Dedifferentiated amniotic fluid mesenchymal stem cell (primary cell): ENCODE results near the gene HCN3.
"Not testable (repeated sequence)": the region's sequence is repeated elsewhere in the genome, so short reads cannot be mapped to it uniquely, and the experiment has no call there.

Experiments used
- DNase-seq: peaks from one replicate; pipeline ENCODE4 v3.0.0-alpha.2; 2016; ENCODE audit errors: extremely low spot score

The HCN3 gene

GRCh38 chr1:155284476-155284875 lies 7.2 kb downstream of the HCN3 start:
- DNase-seq: no peak

GRCh38 chr1:155285063-155285462 lies 7.8 kb downstream of the HCN3 start:
- DNase-seq: no peak

GRCh38 chr1:155285631-155286044 lies 8.4 kb downstream of the HCN3 start:
- no peak for DNase-seq

DNA sequence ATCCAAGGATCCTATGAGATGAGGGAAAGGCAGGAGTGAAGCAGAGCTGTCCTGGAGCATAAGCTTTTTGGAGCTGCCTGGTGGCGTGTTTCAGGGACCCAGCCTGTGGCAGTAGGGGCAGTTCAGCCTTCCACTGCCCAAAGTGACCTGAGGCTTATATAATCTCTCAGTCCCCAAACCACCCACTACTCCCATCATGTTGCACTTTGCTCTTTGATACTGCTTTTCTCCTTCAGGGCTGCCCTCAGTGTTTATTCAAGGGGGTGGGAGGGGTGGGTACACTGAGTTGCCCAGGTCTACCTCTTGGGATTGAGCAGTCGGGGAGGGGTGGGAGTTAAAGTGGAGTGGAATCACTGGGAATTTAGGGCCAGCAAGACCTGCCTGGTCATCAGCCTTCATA lies 9.3 kb downstream of the HCN3 start:
- no peak for DNase-seq

DNA sequence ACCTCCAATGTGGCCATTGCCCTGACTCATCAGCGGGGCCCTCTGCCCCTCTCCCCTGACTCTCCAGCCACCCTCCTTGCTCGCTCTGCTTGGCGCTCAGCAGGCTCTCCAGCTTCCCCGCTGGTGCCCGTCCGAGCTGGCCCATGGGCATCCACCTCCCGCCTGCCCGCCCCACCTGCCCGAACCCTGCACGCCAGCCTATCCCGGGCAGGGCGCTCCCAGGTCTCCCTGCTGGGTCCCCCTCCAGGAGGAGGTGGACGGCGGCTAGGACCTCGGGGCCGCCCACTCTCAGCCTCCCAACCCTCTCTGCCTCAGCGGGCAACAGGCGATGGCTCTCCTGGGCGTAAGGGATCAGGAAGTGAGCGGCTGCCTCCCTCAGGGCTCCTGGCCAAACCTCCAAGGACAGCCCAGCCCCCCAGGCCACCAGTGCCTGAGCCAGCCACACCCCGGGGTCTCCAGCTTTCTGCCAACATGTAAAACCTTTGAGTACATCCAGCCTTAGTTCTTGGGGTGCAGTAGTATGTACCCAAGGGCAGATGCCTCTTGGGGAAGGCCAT lies 10.8 kb downstream of the HCN3 start:
- DNase-seq: no peak

DNA sequence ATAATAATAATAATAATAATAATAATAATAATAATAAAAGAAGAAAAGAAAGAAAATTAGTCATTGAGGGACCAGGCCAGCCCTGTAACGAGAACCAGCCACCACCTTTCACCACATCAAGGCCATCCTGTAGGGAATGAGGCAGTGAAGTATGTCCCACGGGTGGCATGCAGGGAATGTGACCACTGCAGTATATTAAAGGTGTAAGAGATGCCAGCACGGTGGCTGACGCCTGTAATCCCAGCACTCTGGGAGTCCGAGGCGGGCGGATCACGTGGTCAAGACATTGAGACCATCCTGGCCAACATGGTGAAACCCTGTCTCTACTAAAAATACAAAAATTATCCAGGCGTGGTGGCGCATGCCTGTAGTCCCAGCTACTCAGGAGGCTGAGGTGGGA lies 13.7 kb downstream of the HCN3 start:
- DNase-seq: not testable (repeated sequence)

DNA sequence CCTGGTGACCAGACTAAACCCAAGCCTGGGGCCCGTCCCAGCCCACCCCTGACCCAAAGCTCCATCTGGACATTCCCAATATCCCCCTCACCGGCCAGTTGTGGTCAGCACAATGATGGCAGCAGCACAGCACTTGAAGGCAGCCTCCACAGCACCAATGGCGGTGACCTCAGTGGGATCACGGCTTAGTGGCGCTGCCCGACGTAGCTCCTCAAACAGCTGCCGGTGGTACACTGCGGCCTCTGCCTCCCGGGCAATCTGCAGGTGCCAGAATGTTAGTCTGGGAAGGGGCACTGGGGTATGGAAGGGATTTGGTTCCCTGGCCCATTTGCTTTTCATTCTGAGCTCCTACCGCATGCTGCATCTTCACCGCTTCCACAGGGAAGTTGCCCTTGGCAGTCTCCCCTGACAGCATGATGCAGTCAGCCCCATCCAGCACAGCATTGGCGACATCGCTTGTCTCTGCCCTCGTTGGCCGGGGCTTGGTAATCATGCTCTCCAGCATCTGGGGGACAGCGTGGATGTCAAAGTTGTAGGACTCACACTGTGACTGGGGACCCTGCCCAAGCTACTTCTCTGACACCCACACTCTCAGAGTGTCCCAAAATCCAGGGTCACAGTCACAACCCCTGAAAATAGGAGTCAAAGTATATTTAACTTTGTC lies 16.0 kb downstream of the HCN3 start:
- DNase-seq: no peak

GRCh38 chr1:155294520-155295182 lies 17.4 kb downstream of the HCN3 start:
- no peak for DNase-seq

DNA sequence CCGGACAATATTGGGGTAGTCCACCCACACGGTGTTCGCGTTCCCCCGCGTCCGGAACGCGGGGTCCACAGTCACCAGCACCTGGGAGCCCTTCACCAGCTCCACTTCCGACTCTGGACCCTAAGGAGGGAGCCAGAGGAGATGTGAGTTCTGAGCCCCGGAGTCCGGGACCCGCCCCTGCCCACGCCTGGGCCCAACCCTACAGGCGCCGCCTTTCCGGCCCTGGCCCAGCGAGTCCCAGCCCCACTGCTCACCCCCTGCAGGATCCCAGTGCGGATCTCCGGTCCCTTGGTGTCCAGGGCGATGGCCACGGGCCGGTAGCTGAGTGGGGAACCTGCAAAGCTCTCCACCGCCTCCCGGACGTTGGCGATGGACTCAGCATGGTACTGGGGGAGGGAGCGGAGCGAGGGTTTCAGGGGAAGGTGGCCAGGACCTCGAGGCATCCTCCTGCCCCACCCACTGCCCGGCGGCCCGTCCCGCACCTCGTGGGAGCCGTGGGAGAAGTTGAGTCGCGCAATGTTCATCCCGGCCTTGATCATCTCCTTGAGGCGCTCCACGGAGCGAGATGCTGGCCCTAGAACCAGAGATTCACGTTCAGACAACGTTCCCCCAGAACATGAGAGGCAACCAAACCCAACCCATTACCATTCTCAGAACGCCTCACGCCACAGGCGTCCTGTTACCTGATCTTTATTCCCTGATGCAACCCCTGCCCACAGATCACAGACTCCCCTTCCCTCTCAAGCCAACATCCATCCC lies 18.1 kb downstream of the HCN3 start:
- no peak for DNase-seq

GRCh38 chr1:155295942-155296267 lies 18.6 kb downstream of the HCN3 start:
- DNase-seq: no peak

DNA sequence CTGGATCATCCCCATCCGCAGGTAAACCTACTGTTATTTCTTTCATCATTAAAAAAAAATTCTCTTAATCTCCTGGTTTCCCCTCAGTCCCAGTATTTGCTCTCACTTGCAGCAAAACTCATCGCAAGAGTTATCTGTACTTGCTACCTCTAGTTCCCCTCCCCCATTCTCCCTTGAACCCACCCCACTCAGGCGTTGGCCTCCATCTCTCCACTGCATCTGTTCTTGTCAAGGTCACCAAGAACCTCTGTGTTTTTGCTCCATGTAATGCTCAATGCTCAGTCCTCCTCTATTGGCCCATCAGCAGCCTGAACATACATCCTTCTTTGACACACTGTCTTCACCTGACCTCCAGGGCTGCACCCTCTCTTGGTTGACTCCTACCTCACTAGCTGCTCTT lies 19.4 kb downstream of the HCN3 start:
- no peak for DNase-seq

GRCh38 chr1:155297384-155297783 lies 20.1 kb downstream of the HCN3 start:
- DNase-seq: no peak

GRCh38 chr1:155300024-155300423 lies 22.8 kb downstream of the HCN3 start:
- no peak for DNase-seq

DNA sequence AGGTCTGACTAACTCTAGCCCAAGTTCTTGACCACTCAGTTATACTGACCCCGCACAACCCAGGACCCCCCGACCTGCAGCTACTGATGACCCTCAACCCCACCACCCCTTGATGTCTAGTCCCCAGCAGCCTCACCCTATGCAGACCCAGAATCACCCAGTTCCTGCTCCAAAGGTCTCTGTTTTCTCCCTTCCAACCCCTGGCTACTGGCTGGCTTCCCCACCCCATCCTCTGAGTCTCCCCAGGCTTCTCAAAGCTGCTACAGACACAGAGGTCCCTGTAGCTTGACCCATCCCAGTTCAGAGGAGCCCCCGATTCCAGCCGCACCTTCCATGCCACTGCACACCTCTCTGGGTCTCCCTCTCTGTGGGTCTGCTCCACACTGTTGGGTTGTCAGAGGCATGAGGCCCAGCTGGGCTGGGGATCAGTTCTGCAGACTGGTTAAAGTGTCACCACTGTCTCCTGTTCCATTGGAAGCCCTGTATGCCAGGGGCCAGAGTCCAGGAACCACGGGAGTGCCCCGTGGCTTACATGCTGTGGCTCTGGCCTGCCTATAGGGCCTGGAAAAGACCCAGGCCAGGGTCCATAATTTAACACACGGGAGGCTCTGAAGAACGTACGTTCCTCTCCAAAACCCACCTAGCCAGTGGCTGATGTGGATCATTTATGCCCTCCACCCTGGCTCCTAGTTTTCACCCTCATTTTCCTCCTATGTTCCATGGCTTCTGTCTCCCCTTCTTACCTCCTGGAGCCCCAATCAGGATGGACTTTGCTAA lies 23.5 kb downstream of the HCN3 start:
- DNase-seq: no peak

DNA sequence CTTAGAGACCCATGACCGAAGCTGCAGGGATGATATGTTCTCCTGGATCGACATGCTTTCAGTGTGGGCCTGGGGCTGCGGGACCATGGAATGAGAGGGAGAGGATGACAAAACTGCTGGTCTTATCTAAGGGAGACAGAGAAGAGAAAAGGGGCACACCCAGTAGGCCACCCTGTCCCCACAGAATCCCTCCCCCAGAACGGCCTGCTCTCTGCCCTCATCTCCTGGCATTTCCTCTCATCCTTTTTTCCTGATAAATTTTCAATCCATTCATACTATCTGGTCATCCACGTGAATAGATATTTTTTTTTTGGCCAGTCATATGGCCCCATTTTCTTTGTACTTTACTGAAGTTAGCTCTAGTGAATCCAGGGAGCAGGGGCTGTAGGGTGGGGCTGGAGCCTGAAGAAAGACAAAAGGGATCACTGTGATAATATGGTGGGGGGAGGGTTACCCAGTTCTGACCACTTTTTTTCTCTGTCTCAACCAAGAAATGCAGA lies 24.1 kb downstream of the HCN3 start, which contains the start of gene PKLR:
Gene PKLR, minus strand, starts transcription at position 97 of the 500 bp plus-strand sequence. Its CDS starts 43 bp downstream, at position 54.
- no peak for DNase-seq

DNA sequence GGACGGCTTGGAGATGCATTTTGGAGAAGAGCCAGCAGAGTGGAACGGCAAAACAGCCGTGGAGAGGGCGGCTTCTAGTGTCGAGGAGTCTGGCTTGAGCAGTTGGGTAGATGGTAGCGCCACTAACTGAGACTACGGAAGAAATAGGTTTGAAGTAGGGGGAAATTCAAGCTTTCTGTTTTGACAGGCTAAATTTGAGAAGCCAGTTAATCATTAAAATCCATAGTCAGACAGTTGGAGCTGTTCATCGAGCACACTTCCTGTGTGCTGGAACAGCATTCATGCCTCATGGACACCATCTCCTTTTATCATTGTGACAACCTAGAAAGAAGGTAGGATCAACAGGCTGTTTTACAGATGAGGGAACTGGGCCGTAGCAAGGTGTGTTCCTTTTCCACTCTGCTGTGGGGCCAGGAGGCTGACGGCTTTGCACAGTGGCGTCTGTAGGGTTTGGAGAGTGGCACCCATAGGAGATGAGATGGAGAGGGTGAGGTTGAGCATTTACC lies 27.3 kb downstream of the HCN3 start:
- no peak for DNase-seq

GRCh38 chr1:155305881-155306391 lies 28.7 kb downstream of the HCN3 start:
- no peak for DNase-seq

DNA sequence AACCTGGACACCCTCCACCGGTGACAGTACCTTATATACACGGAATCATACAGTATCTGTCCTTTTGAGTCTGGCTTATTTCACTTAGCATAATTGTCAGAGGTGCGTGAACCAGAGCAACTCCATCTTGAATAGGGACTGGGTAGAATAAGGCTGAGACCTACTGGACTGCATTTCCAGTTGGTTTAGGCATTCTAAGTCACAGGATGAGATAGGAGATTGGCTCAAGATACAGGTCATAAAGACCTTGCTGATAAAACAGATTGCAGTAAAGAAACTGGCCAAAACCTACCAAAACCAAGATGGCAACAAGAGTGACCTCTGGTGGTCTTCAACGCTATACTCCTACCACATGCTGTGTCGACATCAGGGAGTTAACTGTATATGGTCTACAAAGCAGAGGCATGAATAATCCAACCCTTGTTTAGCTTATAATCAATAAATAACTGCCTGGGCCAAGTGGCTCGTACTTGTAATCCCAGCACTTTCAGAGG lies 30.0 kb downstream of the HCN3 start:
- no peak for DNase-seq

DNA sequence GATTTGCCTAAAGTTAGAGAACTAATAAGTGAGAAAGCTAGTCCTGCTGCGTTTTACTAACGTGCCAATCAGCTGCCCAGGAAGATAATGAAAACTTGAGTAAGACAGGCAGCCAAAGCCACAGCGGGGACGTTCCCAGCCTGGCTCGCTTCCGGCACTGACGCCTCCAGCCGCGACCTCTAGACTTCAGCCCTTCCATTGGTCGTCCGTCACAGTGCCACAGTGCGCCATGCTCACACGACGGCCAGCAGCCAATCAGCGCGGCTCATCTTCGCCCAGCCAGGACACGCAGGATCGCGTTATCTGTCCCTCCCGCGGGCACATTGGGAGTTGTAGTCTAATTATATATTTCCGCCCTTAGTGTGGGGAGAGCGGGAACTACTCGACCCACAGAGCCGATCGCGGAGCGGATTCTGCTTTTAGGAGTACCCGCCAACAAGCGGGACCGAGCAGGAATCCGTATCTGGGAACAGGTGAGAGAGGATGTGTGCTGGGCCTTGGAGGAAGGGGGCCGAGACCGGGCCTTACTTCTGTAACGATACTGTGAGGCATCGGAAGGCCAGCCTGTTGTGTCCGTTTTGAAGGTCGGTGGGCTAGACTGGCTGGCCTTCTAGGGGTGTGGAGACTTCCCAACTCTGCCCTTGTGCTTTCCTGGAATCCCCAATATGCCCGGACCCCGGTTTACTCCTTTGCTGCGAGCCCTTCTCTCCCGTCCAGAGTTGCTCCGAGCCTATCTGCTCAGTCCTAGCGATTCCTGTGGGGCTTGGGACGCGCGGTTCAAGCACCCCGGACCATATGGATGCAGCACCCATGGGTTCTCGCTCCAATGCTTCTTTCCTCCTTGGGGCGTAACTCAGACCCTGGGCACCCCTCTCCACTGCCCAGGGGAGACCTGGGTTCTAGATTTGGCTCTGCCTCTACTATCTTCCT lies 31.5 kb downstream of the HCN3 start, which contains the start of gene FDPS:
Gene FDPS, plus strand, starts transcription at position 374 of the 930 bp plus-strand sequence. CDS start 924 bp downstream, outside the sequence.
- DNase-seq: peak; percentile 99
